HG03175 (cell line): ENCODE measurements around the gene GAGE12C.
"Not testable (repeated sequence)": the region's sequence is repeated elsewhere in the genome, so short reads cannot be mapped to it uniquely, and the experiment has no call there.

Experiments used
- ATAC-seq: cut with Tn5 transposase; IDR thresholded peaks from one replicate; pipeline ENCODE4 v1.9.1; 2021; ENCODE audit warnings: mild to moderate bottlenecking, moderate library complexity; ENCODE audit not compliant: unreplicated experiment

GAGE12C gene, protein sequence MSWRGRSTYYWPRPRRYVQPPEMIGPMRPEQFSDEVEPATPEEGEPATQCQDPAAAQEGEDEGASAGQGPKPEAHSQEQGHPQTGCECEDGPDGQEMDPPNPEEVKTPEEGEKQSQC

GRCh38 chrX:49531877-49532276 lies at the start of gene GAGE12C:
GAGE12C (plus strand) TSS chrX:49532177; CDS start chrX:49533332, 1,155 bp downstream.
- ATAC-seq, result not testable (repeated sequence)

GRCh38 chrX:49541433-49541832 lies 9.5 kb downstream of the GAGE12C start, which contains the start of gene GAGE12D:
GAGE12D (plus strand) TSS chrX:49541733; CDS start chrX:49542888, 1,155 bp downstream.
- not testable (repeated sequence) for ATAC-seq

- ATAC-seq, result not testable (repeated sequence)
Measured at GRCh38 chrX:49550989-49551388, 19.0 kb downstream of the GAGE12C start, which contains the start of gene GAGE12E. GAGE12E (plus strand) TSS chrX:49551289; CDS start chrX:49552444, 1,155 bp downstream.

GRCh38 chrX:49560542-49560941 lies 28.6 kb downstream of the GAGE12C start, which contains the start of gene GAGE12F:
GAGE12F (plus strand) TSS chrX:49560842; CDS start chrX:49561997, 1,155 bp downstream.
- ATAC-seq, result not testable (repeated sequence)

- not testable (repeated sequence) for ATAC-seq
Measured at GRCh38 chrX:49568728-49569127, 36.8 kb downstream of the GAGE12C start.

DNA sequence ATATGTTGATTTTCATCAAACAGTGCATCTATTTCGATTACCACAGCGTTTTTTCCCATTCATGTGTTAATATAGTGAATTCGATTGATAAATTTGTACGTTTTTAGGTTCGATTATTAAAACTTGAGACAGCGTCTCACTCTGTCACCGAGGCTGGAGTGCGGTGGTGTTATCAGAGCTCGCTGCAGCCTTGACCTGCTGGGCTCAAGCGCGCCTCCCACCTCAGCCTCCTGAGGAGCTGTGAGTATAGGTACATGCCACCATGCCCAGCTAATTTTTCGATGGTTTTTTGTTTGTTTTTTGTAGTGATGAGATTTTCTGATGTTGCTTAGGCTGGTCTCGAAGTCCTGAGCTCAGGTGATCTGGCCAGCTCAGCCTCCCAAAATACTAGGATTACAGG lies 37.2 kb downstream of the GAGE12C start:
- ATAC-seq, result not testable (repeated sequence)

- ATAC-seq, result not testable (repeated sequence)
Measured at GRCh38 chrX:49570100-49570499, 38.1 kb downstream of the GAGE12C start, which contains the start of gene GAGE12G. GAGE12G (plus strand) TSS chrX:49570400; CDS start chrX:49571555, 1,155 bp downstream.

- ATAC-seq, result not testable (repeated sequence)
Measured at GRCh38 chrX:49579649-49580048, 47.7 kb downstream of the GAGE12C start, which contains the start of gene GAGE12H. GAGE12H (plus strand) TSS chrX:49579949; CDS start chrX:49581104, 1,155 bp downstream.
